ENCODE results near the gene CHRM1.

Gene CHRM1

DNA sequence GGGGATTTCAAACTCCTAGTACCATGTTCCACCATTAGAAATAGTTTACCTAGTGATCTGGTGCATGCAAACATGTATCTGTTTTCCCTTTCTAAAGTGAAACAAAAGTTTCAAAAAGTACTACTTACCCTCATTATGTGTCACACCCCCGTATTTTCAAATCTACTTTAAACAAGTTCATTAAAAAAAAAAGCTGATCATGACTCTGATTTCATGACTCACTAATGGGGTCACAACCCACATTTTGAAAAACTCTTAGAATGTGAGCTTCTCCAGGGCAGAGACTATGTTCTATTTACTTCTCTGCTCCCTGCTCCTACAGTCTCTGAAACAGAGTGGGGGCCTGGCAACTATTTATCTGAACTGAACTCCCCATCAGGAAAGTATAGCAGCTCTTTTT is 18.2 kb downstream of the CHRM1 start:
- DNase-seq = no peak

DNA sequence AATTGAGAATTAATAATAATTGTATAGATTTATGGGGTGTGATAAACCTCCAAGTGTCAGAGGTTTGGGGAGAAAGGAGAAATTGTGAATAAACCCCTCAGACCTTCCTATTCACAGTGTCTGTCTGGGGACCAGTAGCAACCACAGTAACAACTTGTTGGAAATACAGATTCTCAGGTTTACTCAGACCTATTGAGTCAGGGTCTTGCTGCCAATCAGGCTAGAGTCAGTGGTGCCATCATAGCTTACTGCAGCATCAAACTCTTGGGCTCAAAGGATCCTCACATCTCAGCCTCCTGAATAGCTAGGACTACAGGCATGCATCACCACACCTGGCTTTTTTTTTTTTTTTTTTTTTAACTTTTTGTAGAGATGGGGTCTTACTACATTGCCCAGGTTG is 23.1 kb downstream of the CHRM1 start:
- no peak for DNase-seq

DNA sequence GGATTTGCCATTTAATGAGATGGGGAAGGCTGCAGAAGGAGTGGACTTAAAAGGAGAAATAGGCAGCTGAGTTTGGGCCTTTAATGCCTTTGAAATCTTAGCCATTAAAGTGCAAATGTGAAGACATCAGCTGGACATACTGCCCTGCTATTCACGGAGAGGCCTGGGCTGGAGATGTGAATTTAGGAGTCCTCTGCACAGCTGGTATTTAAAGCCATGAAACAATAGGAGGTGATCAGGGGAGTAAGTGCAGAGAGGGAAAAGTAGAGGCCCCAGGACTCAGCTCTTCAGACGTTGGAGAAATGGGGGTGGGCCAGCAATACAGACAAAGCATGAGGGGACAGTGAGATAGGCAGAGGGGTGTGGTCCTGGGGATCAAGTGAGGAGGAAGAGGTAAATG is 23.9 kb downstream of the CHRM1 start:
- no peak for DNase-seq

DNA sequence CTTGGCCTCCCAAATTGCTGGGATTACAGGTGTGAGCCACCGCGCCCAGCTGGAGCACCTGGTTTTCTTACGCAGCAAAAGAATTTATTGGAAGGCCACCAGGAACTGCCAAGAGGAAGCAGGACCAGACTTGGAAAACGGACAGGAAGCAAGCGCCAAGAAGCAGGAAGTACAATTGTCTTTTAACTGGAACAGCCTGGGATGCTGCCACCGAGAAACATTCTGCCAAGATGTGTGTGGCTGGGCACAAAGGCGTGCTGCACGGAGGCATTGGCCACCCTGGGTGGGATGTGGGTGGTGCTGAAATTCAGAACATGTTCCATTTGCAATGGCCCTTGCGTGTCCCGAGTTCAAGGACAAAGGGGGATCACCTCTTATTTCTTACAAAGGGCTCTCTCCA is 25.1 kb downstream of the CHRM1 start:
- no peak for DNase-seq

DNA sequence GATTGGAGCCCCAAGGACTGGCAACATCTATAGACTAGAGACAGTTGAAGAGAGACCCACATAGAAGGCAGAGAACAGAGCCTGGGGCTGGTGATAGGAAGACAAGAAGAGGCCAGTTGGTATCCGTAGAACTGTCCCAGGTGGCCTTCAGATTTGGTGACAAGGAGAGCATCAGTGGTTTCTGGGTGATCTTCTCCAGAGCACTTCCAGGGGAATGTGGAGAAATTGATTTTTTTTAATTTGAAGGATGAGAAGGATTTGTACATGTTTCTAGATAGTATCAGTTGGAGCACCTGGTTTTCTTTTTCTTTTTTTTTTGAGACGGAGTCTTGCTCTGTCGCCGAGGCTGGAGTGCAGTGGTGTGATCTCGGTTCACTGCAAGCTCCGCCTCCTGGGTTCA is 25.7 kb downstream of the CHRM1 start:
- no peak for DNase-seq

DNA sequence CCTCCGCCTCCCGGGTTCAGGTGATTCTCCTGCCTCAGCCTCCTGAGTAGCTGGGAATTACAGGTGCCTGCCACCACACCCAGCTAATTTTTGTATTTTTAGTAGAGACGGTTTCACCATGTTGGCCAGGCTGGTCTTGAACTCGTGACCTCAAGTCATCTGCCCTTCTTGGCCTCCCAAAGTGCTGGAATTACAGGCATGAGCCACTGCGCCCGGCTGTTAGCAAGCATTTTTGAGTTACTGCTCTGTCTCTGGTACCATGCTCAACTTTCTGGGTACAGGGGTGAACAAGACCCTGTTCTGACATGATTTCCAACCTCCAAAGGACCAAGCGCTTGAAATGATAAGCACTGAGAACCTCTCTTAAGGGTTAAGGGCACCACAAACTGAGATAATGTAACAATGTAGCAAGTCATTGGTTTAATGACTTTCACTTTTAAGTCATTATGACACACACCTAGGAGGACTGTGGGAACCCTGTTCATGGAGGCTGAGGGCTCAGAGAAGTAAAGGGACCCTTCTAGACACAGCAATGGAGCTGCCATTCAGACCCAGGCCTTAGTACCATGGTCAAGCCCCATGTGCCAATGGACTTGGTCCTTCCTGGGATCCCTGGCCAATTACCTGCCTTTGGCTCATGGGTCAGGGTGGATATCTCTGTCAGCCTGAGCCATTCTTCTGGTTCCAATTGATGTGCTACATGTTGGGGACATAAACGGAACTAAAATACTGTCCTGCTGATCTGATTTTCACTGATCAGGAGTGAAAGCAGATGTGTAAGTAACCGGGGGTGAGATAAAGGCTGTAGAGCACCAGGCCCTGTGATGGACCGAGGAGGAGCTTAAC is 28.9 kb downstream of the CHRM1 start:
- DNase-seq = no peak

DNA sequence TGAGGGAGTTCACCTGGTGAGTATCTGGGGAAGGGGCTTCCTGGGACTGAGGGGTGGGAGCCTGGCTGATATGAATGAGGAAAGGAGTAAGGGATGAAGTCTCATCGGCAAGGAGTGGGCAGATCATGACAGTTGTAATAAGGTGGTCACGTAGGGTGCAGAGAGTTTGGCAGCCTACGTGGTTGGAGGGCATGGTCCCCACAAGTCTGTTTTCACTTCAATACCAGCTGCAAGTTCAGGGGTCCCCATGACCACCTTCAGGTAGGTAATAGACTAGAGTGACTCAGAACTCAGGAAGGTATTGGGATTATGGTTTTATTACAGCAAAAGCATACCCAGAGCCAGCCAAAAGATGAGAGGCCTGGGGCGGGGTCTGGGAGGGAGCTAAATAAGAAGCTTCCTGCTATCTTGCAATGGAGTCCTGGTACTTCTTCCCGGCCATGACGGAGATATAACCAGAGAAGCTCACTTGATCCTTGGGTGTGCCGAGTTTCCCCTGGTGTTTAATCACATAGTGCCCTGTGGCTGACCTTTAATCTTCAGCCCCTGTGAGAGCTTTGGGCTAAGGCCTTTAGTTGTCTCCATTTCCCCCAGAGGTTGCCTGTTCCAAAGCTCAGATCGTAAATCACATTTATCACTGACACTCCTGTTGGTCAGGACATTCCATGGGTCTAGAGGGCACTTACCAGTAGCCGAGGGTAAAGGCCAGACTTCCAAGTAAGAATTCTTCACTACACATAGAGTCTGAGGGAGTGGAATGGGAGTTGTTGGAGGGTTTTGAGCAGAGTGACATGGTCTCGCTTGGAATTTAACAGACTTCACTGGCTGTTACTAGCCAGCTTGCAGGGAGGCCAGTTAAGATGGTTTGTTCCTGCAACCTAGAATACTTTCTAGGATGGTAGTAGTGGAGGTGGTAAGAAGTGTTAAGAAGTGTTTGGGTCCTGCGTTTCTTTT is 31.4 kb downstream of the CHRM1 start:
- DNase-seq = no peak

DNA sequence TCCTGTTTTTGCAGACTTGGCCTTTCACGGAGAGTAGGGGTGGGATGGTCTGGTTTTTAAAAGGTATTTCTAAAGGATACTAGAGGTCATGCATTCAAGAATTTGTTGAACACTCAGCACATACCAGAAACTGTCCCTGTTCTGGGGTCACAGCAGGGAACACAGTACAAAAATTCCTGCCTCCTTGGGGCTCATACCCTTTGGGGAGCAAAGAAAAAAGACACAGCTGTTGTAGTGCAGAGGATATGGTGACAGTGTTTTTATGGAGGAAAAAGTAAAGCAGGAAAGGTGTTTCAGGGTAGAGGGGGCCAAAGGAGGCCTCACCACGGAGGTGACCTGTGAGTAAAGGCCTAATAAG is 32.1 kb downstream of the CHRM1 start:
- no peak for DNase-seq

DNA sequence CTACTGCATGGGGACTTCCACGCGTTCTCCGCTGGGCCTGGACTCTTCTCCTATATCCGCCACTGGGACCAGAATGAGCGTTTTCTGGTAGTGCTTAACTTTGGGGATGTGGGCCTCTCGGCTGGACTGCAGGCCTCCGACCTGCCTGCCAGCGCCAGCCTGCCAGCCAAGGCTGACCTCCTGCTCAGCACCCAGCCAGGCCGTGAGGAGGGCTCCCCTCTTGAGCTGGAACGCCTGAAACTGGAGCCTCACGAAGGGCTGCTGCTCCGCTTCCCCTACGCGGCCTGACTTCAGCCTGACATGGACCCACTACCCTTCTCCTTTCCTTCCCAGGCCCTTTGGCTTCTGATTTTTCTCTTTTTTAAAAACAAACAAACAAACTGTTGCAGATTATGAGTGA is 32.8 kb downstream of the CHRM1 start:
- DNase-seq = no peak

DNA sequence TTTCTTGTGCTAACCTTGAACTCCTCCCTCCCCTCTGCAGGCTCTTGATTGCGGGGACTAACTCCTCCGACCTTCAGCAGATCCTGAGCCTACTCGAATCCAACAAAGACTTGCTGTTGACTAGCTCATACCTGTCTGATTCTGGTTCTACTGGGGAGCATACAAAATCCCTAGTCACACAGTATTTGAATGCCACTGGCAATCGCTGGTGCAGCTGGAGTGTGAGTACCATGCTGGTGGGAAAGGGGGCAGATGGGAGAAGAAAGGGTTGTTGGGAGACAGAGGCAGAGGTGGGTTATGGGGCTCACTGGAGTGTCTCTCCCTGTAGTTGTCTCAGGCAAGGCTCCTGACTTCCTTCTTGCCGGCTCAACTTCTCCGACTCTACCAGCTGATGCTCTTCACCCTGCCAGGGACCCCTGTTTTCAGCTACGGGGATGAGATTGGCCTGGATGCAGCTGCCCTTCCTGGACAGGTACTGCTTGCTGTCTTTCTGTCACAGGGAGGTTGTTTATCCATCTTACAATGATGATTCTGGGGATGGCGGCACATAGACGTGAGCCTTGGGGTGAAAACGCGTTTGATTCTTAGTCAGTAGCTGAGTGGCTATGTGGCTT is 35.9 kb downstream of the CHRM1 start:
- DNase-seq = no peak

DNA sequence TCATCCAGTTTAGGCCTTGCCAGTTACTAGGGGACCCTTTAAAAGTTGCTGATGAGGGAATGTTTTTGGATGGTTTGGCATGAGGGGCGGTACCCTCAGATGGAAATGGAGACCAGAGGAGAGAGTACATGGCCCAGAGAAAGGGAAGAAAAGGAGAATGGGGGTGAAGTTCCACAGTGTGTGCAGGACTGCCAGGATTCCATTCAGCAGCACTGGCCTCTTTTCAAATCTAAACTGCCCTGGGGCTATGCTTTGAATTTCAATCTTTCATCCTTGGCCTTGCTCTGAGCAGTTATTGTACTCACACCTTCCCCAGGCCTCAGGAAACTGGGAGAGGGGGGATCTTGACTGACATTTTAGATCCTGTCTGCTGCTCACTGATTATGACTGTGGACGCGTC is 37.5 kb downstream of the CHRM1 start:
- DNase-seq = no peak

DNA sequence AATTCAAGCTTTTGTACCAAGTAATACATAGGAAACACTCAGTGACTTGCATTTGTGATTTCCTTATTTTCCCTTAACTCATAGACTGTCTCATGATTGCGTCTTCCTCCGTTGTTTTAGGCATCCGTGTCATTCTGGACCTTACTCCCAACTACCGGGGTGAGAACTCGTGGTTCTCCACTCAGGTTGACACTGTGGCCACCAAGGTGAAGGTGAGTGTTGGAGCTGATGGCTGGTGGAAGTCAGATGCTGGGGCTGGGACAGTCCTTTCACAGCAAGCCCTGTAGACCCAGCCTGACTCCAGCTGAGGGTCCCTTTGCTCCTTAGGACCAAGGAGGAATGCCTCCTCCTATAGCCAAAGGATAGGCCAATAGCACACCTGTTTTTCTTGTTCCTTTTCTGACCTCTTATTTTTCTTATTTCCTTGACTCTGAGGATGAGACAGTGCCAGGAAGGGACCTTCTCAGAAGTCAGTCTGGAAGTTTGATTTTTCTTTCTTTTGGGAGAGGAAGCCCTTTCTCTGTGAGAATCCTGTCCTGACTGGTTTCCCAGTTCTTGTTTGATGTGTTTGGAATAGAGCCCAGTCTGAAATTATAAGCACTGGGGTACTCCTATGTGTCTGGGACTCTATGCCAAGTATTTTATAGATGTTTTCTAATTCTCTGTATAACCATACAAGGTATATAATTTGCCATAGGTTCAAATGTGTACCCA is 38.2 kb downstream of the CHRM1 start:
- DNase-seq = no peak

DNA sequence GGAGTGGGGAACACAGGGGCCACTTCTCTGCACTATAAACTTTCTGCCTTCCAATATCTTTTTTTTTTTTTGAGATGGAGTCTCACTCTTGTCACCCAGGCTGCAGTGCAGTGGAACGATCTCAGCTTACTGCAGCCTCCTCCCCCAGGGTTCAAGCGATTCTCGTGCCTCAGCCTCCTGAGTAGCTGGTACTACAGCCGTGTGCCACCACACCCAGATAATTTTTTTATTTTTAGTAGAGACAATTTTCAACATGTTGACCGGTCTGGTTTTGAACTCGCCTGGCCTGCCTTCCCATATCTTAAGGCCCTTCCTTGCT is 38.8 kb downstream of the CHRM1 start:
- no peak for DNase-seq

DNA sequence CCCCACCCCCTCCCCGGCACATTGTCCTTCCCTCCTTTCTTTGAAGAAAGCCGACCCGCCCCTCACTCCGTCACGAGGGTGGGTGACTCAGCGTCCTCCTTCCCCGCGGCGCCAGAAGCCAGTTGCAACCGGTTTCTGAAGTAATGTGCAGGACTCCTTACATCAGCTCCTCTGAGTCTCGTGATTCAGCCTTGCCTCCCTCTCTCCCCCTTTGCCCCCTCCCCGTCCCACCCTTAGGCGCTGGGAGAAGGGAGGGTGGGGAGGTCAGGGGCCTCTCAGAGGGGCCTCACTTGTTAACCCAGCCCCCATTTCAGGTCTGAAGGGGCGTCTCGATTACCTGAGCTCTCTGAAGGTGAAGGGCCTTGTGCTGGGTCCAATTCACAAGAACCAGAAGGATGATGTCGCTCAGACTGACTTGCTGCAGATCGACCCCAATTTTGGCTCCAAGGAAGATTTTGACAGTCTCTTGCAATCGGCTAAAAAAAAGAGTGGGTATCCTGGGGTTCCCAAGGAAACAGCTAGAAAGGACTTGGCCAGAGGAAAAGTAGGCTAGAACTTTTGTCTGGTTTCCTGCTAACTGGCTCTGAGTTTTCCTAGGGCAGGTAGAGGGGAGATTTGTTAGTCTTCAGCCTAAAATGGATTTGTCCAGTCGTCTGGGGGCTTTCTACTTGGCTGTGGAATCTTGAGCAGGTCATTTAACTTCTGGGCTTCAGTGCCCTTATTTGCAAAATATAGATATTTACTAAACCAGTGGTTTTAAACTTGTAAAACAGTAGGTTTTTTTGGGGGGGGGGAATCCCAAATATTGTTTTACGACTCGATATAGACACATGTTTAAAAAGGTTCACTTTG is 39.4 kb downstream of the CHRM1 start:
- DNase-seq = peak; percentile 83

DNA sequence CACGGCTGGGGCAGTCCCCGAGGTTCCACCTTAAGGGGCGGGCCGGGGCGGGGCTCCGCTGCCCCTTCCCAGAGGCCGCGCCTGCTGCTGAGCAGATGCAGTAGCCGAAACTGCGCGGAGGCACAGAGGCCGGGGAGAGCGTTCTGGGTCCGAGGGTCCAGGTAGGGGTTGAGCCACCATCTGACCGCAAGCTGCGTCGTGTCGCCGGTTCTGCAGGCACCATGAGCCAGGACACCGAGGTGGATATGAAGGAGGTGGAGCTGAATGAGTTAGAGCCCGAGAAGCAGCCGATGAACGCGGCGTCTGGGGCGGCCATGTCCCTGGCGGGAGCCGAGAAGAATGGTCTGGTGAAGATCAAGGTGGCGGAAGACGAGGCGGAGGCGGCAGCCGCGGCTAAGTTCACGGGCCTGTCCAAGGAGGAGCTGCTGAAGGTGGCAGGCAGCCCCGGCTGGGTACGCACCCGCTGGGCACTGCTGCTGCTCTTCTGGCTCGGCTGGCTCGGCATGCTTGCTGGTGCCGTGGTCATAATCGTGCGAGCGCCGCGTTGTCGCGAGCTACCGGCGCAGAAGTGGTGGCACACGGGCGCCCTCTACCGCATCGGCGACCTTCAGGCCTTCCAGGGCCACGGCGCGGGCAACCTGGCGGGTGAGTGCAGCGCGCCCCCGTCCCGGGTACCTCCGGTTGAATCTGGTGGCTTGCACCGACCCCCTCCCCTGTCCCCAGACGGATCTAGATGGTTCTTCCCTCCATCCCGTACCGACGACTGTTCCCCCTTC is 40.2 kb downstream of the CHRM1 start, which contains the start of gene SLC3A2:
TSS of gene SLC3A2 (plus strand) at position 94 of the 776 bp plus-strand sequence. CDS start at position 222, 128 bp downstream.
- peak; percentile 83 for DNase-seq

DNA sequence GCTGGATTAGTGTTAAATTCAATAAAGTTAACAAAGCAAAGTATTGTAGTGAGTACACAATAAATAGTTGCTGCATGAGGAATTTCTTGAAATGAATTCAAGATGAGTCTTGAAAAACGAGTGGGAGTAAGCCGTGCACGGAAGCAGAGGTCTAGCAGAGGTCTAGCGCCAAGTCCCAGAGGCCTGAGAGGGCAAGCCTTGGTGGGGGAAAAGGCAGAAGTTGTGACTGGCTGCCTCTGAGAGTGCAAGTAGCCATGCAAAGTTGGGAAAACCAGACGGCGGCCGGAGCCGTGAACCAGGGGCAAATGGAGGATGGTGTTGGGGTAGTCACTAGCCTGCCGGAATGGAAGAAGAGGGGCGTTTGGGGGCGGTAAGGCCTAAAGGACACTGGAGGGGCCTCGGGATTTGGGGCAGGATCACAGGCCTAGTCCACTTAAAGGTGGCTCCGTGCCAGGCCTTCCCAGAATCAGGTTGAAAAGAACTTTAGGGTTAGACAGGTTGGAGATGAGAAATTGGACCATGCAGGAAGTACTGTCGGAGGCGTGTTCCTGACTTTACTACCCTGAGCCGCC is 40.8 kb downstream of the CHRM1 start:
- no peak for DNase-seq

DNA sequence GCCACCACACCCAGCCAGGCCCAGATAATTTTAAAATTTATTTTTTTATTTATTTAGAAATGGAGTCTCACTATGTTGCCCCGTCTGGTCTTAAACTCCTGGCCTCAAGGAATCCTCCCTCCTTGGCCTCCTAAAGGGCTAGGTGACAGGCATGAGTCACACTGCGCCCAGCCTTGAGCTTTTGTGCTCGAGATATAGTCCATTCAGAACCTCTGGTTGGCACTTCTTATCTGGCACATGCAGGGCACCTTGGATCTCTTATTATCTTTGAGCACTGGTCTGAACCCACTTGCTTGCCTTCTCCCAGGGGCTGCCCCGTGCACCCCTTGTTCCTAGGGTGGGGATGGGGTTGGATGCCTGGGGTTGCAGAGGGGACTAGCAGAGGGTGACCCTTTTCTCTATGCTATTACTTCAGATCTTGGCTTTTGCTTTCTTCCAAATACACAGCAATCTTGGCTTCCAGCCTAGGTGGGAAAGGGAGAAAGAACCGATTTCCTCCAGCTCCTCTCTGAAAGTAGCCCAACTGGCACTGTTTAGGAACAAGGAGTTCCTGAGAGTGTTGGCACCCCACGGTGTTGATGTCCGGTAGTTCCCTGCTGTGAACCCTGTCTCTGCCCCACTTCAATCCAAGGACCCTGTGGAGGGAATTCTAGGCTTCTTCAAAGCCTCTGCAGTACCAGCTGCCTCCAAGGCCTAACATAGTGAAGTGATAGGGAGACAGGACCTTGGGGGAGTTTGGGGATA is 41.8 kb downstream of the CHRM1 start:
- no peak for DNase-seq

DNA sequence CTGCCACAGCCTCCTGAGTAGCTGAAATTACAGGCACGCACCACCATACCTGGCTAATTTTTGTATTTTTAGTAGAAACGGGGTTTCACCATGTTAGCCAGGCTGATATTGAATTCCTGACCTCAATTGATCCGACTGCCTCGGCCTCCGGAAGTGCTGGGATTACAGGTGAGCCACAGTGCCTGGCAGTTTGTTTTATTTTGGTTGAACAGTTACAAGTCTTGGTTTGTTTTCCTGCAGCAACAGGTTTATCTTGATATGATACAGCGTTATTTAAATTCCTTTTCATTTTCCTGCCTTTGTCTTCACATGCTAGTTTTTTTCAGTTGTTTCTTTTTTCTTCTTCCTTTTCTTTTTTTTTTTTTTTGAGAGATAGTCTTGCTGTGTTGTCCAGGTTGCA is 44.5 kb downstream of the CHRM1 start:
- no peak for DNase-seq

DNA sequence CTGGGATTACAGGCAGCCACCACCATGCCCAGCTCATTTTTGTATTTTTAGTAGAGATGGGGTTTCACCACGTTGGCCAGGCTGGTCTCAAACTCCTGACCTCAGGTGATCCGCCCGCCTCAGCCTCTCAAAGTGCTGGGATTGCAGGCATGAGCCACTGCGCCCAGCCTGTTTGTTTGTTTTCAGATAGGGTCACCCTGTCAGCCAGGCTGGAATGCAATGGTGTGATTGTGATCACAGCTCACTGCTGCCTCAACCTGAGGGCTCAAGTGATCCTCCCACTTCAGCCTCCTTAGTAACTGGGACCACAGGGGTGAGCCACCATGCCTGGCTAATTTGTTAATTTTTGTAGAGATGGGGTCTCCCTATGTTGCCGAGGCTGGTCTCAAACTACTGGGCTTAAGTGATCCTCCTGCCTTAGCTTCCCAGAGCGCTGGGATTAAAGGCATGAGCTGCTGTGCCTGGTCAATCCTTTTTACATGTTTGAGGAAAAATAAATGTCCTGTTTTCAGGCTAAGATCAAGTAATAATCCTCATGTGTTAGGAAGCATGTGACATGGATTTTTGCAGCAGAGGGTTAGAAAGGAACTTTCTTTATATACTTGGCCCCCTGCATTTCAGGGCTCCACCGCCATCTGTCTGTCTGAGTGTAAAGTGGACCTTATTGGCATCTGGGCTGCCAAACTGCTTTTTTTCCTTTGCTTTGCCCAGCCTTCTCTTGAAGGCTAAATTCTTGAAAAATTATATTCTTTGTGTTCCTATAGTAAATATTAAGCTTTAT is 45.3 kb downstream of the CHRM1 start:
- no peak for DNase-seq
